ENCODE data around the gene WDR26.
"Not testable (repeated sequence)": the region's sequence is repeated elsewhere in the genome, so short reads cannot be mapped to it uniquely, and the experiment has no call there.

The WDR26 gene

DNA sequence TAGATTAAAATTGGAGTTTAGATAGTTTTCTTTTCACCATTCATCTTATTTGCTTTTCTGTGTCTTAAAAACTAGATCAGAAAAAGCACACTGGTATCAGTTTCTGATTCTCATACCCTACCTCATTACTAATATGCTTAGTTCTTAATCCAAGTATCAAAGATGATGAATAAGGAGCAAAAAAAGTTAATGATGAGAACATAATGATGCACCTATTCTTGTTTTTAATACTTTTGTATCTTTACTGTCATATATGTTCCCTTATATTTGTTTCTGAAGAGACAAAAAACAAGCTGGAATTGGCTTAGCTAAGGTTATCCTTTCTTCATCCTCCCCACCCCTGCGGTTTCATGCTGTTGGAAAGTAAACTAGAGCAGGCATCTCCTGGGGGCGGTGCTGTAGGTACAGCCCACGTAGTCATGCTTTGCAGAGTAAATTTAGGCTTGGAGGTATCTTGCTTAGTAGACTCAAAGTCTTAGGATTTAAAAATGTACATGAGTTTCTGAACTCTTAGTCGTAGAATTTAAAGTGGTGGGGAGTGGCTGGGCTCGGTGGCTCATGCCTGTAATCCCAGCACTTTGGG, 61.5 kb downstream of the WDR26 start:
- H3K9me3 ChIP-seq (ENCODE audit: control insufficient read depth, insufficient read depth, low read length) = no peaks in the 10 kb centered on the region
- no peak overlapping the region for H3K27ac ChIP-seq (ENCODE audit: low read depth, low read length)
- no peaks in the 10 kb centered on the region for H3K4me1 ChIP-seq (ENCODE audit: control insufficient read depth, insufficient read depth, low read length)
- H3K27me3 ChIP-seq (ENCODE audit: control insufficient read depth, insufficient read depth, low read length) = no peaks in the 10 kb centered on the region
- no peak overlapping the region for H3K9ac ChIP-seq (ENCODE audit: low read depth, low read length)
- peaks cover 93% of the 10 kb centered on the region for H3K36me3 ChIP-seq (ENCODE audit: control insufficient read depth, insufficient read depth, low read length)
- H3K4me3 ChIP-seq (ENCODE audit: low read depth, low read length) = no peak overlapping the region

DNA sequence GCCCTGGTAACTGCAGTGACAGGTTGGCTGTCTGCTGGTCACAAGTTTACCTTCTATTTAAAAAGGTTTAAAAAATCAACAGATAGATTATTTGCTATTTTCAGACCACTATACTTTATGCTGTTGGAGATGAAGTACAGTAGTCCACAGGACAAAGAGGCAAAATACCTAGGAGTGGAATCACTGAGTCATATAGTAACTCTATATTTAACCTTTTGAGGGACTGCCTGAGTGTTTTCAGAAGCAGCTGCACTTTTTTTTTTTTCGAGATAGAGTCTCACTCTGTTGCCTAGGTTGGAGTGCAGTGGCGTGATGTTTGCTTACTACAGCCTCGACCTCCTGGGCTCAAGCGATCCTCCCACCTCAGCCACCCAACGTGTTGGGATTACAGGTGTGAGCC, 66.2 kb downstream of the WDR26 start:
- Histone ChIP-seq H3K4me1 (ENCODE audit: control insufficient read depth, insufficient read depth, low read length) (no peaks in the 10 kb centered on the region), H3K9ac (ENCODE audit: low read depth, low read length) (no peak overlapping the region), H3K27ac (ENCODE audit: low read depth, low read length) (no peak overlapping the region), H3K4me3 (ENCODE audit: low read depth, low read length) (no peak overlapping the region), H3K9me3 (ENCODE audit: control insufficient read depth, insufficient read depth, low read length) (no peaks in the 10 kb centered on the region), H3K27me3 (ENCODE audit: control insufficient read depth, insufficient read depth, low read length) (no peaks in the 10 kb centered on the region), H3K36me3 (ENCODE audit: control insufficient read depth, insufficient read depth, low read length) (peaks cover 90% of the 10 kb centered on the region)

DNA sequence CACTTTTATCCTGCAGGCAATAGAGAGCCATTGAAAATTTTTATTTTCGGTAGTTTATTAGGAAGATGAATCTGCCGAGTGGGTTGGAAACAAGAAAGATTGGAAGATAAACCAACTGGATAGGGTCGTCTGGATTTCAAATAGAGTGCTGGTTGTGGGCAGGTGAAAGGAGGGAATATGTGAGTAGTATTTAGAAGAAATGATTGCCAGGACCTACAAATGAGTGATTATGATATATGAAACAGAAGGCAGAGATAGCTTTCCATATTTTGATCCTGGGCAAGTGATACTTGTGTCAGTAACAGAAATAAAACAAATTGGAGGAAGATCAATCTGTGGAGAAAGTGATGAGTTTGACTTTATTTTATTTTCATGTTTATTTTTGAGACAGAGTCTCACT, 75.4 kb downstream of the WDR26 start:
- no peak overlapping the region for H3K27ac ChIP-seq (ENCODE audit: low read depth, low read length)
- H3K4me1 ChIP-seq (ENCODE audit: control insufficient read depth, insufficient read depth, low read length) = peaks cover 20% of the 10 kb centered on the region
- H3K4me3 ChIP-seq (ENCODE audit: low read depth, low read length) = no peak overlapping the region
- no peaks in the 10 kb centered on the region for H3K27me3 ChIP-seq (ENCODE audit: control insufficient read depth, insufficient read depth, low read length)
- H3K36me3 ChIP-seq (ENCODE audit: control insufficient read depth, insufficient read depth, low read length) = peaks cover 15% of the 10 kb centered on the region
- H3K9me3 ChIP-seq (ENCODE audit: control insufficient read depth, insufficient read depth, low read length) = no peaks in the 10 kb centered on the region
- H3K9ac ChIP-seq (ENCODE audit: low read depth, low read length) = no peak overlapping the region

DNA sequence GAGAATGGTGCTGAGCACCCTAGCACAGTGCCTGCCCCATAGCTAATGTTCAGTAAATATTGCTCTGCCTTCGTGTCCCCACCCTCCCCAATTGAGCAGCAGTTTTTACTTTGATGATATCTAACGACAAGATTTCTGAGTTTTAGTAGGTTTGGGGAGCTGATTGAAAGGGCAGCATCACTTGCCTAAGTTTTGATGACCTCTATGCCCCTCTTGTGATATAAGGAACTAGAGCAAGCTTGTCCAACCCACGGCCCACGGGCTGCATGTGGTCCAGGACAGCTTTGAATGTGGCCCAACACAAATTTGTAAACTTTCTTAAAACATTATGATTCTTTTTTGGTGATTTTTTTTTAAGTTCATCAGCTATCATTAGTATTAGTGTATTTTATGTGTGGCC, 76.4 kb downstream of the WDR26 start:
- H3K27me3 ChIP-seq (ENCODE audit: control insufficient read depth, insufficient read depth, low read length) = no peaks in the 10 kb centered on the region
- no peaks in the 10 kb centered on the region for H3K9me3 ChIP-seq (ENCODE audit: control insufficient read depth, insufficient read depth, low read length)
- no peak overlapping the region for H3K27ac ChIP-seq (ENCODE audit: low read depth, low read length)
- H3K4me1 ChIP-seq (ENCODE audit: control insufficient read depth, insufficient read depth, low read length) = peaks cover 20% of the 10 kb centered on the region
- H3K9ac ChIP-seq (ENCODE audit: low read depth, low read length) = no peak overlapping the region
- peaks cover 8% of the 10 kb centered on the region for H3K36me3 ChIP-seq (ENCODE audit: control insufficient read depth, insufficient read depth, low read length)
- H3K4me3 ChIP-seq (ENCODE audit: low read depth, low read length) = peak overlapping the region; percentile 93

DNA sequence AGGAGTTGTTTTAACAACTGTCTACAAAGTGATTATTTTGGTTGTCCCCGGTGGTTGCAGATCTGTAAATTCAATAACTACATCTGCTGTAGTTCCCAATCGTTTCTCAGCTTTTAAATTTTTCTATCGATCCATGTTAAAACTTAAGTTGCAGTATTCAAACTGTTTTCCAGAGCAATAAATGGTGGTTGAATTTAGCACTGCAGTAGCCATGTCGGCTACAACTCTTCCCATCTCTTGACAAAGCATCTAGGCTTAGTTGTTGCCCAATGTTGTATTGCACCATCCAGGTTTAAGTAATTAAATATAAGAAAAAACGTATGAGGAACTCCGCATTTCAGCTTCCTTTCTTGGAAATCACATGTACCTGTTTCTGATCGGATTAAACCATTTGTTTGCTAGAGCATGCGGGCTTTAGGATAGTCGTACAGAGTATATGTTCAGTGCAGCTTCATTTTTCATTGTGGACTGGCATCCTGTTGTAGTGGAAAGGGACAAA, 76.9 kb downstream of the WDR26 start:
- Histone ChIP-seq H3K27me3 (ENCODE audit: control insufficient read depth, insufficient read depth, low read length) (no peaks in the 10 kb centered on the region), H3K4me1 (ENCODE audit: control insufficient read depth, insufficient read depth, low read length) (peaks cover 20% of the 10 kb centered on the region), H3K9me3 (ENCODE audit: control insufficient read depth, insufficient read depth, low read length) (no peaks in the 10 kb centered on the region; the same call in 1 of the 2 replicates), H3K9ac (ENCODE audit: low read depth, low read length) (peak overlapping the region; percentile 69), H3K36me3 (ENCODE audit: control insufficient read depth, insufficient read depth, low read length) (peaks cover 8% of the 10 kb centered on the region), H3K27ac (ENCODE audit: low read depth, low read length) (peak overlapping the region; percentile 78), H3K4me3 (ENCODE audit: low read depth, low read length) (peak overlapping the region; percentile 93)

DNA sequence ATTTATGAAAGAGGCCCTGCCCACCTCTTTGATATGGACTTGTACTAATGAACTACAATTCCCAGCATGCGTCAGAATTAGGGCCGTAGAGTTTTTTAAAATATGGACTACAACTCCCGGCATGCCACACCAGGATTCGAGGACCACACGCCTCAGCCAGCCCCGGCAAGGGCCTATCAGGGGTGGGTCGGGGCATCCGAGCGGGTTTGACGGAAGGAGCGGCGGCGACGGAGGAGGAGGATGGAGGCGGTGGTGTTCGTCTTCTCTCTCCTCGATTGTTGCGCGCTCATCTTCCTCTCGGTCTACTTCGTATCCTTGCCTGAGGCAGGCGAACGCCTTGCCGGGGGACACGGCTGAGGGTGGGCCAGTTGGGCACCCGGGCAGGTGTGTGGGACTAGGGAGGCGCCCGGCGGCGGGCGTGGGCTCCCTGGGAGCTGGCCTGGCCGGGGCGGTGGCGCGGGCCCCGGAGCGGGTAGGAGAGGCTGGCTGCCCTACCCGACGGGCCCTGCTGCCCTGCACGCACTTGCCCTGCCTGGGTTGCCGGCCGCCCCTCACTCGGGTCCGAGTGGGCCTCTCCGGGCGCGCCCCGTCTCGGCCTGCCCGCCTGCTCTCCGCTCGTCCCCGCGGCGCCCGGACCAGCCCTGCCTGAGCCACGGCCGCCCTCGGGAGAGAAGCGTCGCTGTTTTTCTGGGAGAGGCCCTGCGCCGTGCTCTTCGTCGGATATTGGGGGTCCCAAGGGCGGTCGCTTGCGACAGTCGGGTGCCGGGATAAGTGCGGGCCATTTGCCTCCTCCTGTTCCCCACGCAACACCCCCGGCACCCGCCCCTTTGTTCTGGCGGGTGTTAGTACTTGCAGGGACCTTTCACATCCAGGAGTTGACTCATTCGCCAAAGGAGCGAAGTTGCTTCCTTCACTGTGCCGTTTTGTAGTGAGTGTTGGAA, 77.6 kb downstream of the WDR26 start, which contains the start of gene CNIH4:
Gene CNIH4 (plus strand): TSS at position 195 of the 941 bp plus-strand sequence. CDS start 46 bp downstream, at position 241.
- Histone ChIP-seq H3K9ac (ENCODE audit: low read depth, low read length) (peak within 1 kb of the TSS; percentile 69), H3K4me1 (ENCODE audit: control insufficient read depth, insufficient read depth, low read length) (peaks cover 20% of the 10 kb centered on the region), H3K27me3 (ENCODE audit: control insufficient read depth, insufficient read depth, low read length) (no peaks in the 10 kb centered on the region), H3K4me3 (ENCODE audit: low read depth, low read length) (peak within 1 kb of the TSS; percentile 93), H3K9me3 (ENCODE audit: control insufficient read depth, insufficient read depth, low read length) (no peaks in the 10 kb centered on the region; the same call in 1 of the 2 replicates), H3K36me3 (ENCODE audit: control insufficient read depth, insufficient read depth, low read length) (peaks cover 8% of the 10 kb centered on the region), H3K27ac (ENCODE audit: low read depth, low read length) (peak within 1 kb of the TSS; percentile 78)

DNA sequence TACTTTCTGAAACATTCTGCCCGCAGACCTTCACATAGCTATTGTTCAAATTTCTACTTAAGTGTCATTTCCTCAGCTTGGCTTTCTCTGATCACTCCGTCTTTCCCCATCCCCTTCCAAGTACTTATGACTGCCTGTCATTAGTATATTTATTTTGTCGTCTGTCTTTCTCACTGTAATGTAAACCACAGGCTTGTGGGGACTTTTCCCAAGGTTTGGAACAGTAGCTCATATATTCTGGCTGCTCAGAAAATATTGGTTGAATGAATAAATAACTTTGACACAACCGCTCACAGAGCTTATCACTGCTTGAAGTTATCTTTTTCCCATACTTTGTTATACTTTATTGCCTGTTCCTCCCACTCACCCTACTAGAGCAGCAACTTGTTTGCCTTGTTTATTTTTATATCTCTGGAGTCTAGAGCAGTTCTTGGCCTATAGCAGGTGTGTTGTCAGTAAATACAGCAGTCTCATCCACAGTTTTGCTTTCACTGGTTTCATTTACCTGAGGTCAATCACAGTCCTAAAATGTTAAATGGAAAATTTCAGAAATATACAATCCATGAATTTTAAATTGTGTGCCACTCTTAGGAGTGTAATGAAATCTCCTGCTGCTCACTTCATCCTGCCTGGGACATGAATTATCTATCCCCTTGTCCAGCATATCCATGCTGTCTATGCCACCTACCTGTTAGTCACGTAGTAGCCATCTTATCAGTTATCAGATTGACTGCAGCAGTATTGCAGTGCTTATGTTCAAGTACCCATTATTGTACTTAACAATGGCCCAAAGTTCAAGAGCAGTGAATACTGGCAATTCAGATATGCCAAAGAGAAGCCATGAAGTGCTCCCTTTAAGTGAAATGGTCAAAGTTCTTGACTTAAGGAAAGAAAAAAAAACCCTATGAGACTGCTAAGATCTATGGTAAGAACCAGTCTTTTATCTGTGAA, 80.3 kb downstream of the WDR26 start:
- Histone ChIP-seq H3K27ac (ENCODE audit: low read depth, low read length) (no peak overlapping the region), H3K4me3 (ENCODE audit: low read depth, low read length) (no peak overlapping the region), H3K9ac (ENCODE audit: low read depth, low read length) (no peak overlapping the region), H3K36me3 (ENCODE audit: control insufficient read depth, insufficient read depth, low read length) (no peaks in the 10 kb centered on the region), H3K9me3 (ENCODE audit: control insufficient read depth, insufficient read depth, low read length) (peaks cover 6% of the 10 kb centered on the region; the same call in 1 of the 2 replicates), H3K4me1 (ENCODE audit: control insufficient read depth, insufficient read depth, low read length) (peaks cover 16% of the 10 kb centered on the region), H3K27me3 (ENCODE audit: control insufficient read depth, insufficient read depth, low read length) (no peaks in the 10 kb centered on the region)

DNA sequence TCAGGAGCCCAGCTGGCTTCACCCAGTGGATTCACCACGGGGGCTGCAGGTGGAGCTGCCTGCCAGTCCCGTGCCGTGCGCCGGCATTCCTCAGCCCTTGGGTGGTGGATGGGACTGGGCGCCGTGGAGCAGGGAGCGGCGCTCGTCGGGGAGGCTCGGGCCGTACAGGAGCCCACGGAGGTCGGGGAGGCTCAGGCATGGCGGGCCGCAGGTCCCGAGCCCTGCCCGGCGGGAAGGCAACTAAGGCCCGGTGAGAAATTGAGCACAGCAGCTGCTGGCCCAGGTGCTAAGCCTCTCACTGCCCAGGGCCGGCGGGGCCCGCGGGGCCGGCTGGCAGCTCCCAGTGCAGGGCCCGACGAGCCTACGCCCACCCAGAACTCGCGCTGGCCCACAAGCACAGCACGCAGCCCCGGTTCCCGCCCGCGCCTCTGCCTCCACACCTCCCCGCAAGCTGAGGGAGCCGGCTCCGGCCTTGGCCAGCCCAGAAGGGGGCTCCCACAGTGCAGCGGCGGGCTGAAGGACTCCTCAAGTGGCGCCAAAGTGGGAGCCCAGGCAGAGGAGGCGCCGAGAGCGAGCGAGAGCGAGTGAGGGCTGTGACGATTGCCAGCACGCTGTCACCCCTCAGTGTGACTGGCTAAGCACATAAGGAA, 82.0 kb downstream of the WDR26 start:
- H3K4me1 ChIP-seq (ENCODE audit: control insufficient read depth, insufficient read depth, low read length); H3K27ac ChIP-seq (ENCODE audit: low read depth, low read length); H3K27me3 ChIP-seq (ENCODE audit: control insufficient read depth, insufficient read depth, low read length); H3K4me3 ChIP-seq (ENCODE audit: low read depth, low read length); H3K9me3 ChIP-seq (ENCODE audit: control insufficient read depth, insufficient read depth, low read length); H3K9ac ChIP-seq (ENCODE audit: low read depth, low read length); H3K36me3 ChIP-seq (ENCODE audit: control insufficient read depth, insufficient read depth, low read length): not testable (repeated sequence)

DNA sequence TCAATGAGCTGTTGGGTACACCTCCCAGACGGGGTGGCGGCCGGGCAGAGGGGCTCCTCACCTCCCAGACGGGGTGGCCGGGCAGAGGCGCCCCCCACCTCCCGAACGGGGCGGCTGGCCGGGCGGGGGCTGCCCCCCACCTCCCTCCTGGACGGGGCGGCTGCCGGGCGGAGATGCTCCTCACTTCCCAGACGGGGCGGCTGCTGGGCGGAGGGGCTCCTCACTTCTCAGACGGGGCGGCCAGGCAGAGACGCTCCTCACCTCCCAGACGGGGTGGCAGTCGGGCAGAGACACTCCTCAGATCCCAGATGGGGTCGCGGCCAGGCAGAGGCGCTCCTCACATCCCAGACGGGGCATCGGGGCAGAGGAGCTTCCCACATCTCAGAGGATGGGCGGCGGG, 84.9 kb downstream of the WDR26 start:
- H3K9ac ChIP-seq (ENCODE audit: low read depth, low read length); H3K27ac ChIP-seq (ENCODE audit: low read depth, low read length); H3K4me1 ChIP-seq (ENCODE audit: control insufficient read depth, insufficient read depth, low read length); H3K27me3 ChIP-seq (ENCODE audit: control insufficient read depth, insufficient read depth, low read length); H3K9me3 ChIP-seq (ENCODE audit: control insufficient read depth, insufficient read depth, low read length); H3K36me3 ChIP-seq (ENCODE audit: control insufficient read depth, insufficient read depth, low read length); H3K4me3 ChIP-seq (ENCODE audit: low read depth, low read length): not testable (repeated sequence)

DNA sequence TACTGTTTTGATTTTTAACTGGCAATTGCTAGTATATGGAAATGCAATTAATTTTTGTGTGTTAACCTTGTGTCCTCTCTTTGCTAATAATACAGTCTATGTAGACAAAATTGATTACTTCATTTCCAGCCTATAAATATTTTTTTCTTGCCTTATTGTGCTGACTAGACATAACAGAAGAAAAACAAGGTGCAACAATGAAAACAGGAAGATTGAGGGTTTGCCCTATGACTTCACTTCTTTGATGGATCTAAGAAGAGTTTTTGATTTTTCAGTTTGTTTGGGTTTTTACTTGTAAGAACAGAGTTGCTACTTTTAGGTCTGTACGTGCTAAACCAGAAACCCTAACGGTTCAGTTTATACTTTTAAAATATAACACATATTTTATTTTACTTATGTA, 86.5 kb downstream of the WDR26 start:
- H3K4me3 ChIP-seq (ENCODE audit: low read depth, low read length) = no peak overlapping the region
- H3K27ac ChIP-seq (ENCODE audit: low read depth, low read length) = no peak overlapping the region
- H3K27me3 ChIP-seq (ENCODE audit: control insufficient read depth, insufficient read depth, low read length) = no peaks in the 10 kb centered on the region
- H3K9me3 ChIP-seq (ENCODE audit: control insufficient read depth, insufficient read depth, low read length) = peaks cover 26% of the 10 kb centered on the region
- no peaks in the 10 kb centered on the region for H3K36me3 ChIP-seq (ENCODE audit: control insufficient read depth, insufficient read depth, low read length)
- H3K4me1 ChIP-seq (ENCODE audit: control insufficient read depth, insufficient read depth, low read length) = no peaks in the 10 kb centered on the region
- H3K9ac ChIP-seq (ENCODE audit: low read depth, low read length) = no peak overlapping the region

All from HUES48 (cell line).